SK-N-SH treated with all-trans-retinoic acid at 6 μM for 48 hours (cell line): ENCODE measurements around the gene DDX10.

ENCODE experiments used
- ARNTL ChIP-seq: fragments of 450-650 bp; formaldehyde crosslinking; IDR thresholded peaks from 2 replicates; pipeline ENCODE4 v1.5.0; 2020; ENCODE audit warnings: low read depth, mild to moderate bottlenecking, moderate library complexity, borderline replicate concordance
- BACH2 ChIP-seq: fragments of 250-450 bp; sonication (Bioruptor Pico); IDR thresholded peaks from 2 replicates; pipeline ENCODE4 v1.9.0; 2021; ENCODE audit warnings: mild to moderate bottlenecking, borderline replicate concordance
- ESRRG ChIP-seq: fragments of 250-450 bp; sonication (Bioruptor Pico); IDR thresholded peaks from 2 replicates; pipeline ENCODE4 v1.6.1; 2021; ENCODE audit warnings: mild to moderate bottlenecking
- ISL1 ChIP-seq: fragments of 250-450 bp; sonication (Bioruptor Pico); IDR thresholded peaks from 2 replicates; pipeline ENCODE4 v2.1.2; 2022; ENCODE audit warnings: mild to moderate bottlenecking, moderate library complexity
- POU6F1 ChIP-seq: fragments of 250-450 bp; sonication (Bioruptor Pico); IDR thresholded peaks from 2 replicates; pipeline ENCODE4 v1.8.0; 2021; ENCODE audit warnings: low read depth, mild to moderate bottlenecking, moderate library complexity, borderline replicate concordance
- RARB ChIP-seq: fragments of 250-450 bp; sonication (Bioruptor Pico); IDR thresholded peaks from 2 replicates; pipeline ENCODE4 v1.8.0; 2021; ENCODE audit warnings: mild to moderate bottlenecking, moderate library complexity
- ZFP30 ChIP-seq: fragments of 450-650 bp; formaldehyde crosslinking; IDR thresholded peaks from 2 replicates; pipeline ENCODE4 v1.5.0; 2022; ENCODE audit warnings: mild to moderate bottlenecking, moderate library complexity
- ZNF8 ChIP-seq: fragments of 450-650 bp; formaldehyde crosslinking; IDR thresholded peaks from 2 replicates; pipeline ENCODE4 v1.5.0; 2020; ENCODE audit warnings: mild to moderate bottlenecking, moderate library complexity

DNA sequence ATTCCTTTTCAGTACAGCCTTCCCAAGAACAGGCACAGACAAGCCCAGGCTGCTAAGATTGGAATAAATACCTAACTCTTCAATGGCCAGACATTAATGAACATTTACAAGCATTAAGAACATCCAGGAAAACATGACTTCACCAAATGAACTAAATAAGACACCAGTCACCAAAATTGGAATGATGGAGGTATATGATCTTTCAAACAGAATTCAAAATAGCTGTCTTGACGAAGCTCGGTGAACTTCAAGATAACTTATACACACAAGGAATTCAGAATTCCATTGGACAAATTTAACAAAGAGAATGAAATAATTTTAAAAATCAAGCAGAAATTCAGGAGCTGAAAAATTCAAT, 16.4 kb upstream of the DDX10 start:
- no peak for TF ChIP-seq ARNTL
- no peak for TF ChIP-seq ZNF8
- no peak for TF ChIP-seq ZFP30 (CRISPR knock-in tag)
- no peak for TF ChIP-seq ESRRG (CRISPR knock-in tag)
- no peak for TF ChIP-seq RARB (CRISPR knock-in tag)
- TF ChIP-seq POU6F1 (CRISPR knock-in tag): no peak
- no peak for TF ChIP-seq BACH2 (CRISPR knock-in tag)
- TF ChIP-seq ISL1 (CRISPR knock-in tag): no peak
